GM21723 (cell line): ENCODE measurements around the gene CLDN8.

ENCODE experiments used
- ATAC-seq: cut with Tn5 transposase; IDR thresholded peaks from one replicate; pipeline ENCODE4 v1.9.1; 2021; ENCODE audit warnings: mild to moderate bottlenecking, moderate library complexity; ENCODE audit not compliant: unreplicated experiment

Gene CLDN8

GRCh38 chr21:30206551-30207251 lies 9.2 kb downstream of the CLDN8 start:
- no peak for ATAC-seq

GRCh38 chr21:30200000-30200399 lies 15.9 kb downstream of the CLDN8 start:
- ATAC-seq, result no peak

GRCh38 chr21:30194701-30195299 lies 21.1 kb downstream of the CLDN8 start:
- no peak for ATAC-seq

- ATAC-seq, result no peak
These were observed 22.7 kb downstream of the CLDN8 start for GRCh38 chr21:30193201-30193600.

GRCh38 chr21:30190554-30190953 lies 25.3 kb downstream of the CLDN8 start:
- ATAC-seq, result no peak

- ATAC-seq, result no peak
These were observed 26.1 kb downstream of the CLDN8 start for GRCh38 chr21:30189773-30190172.

GRCh38 chr21:30186242-30186641 lies 29.7 kb downstream of the CLDN8 start:
- ATAC-seq, result no peak

- ATAC-seq, result no peak
These were observed 47.8 kb downstream of the CLDN8 start for GRCh38 chr21:30168086-30168485.

- ATAC-seq, result no peak
These were observed 49.2 kb downstream of the CLDN8 start, which contains the start of gene CLDN17 for GRCh38 chr21:30166705-30167104. Gene CLDN17 (minus strand): TSS chr21:30166805. CDS start chr21:30166617, 188 bp downstream.

GRCh38 chr21:30166171-30166570 lies 49.7 kb downstream of the CLDN8 start:
- no peak for ATAC-seq

- no peak for ATAC-seq
These were observed 51.1 kb downstream of the CLDN8 start for GRCh38 chr21:30164796-30165195.
